GM12878 (cell line): ENCODE data around the gene SUMF1. TPM values are rescaled to one million over a fixed set of nuclear protein-coding genes. Genes with fewer than 3 reads are reported as not detected.
A peak's percentile ranks its signal among the peaks of the same experiment; 100 is the strongest.

Experiments used
- ATAC-seq: fragments of 200-7000 bp; cut with Tn5 transposase; 3 replicates; pipeline ENCODE4 v1.9.1; 2020; ENCODE audit warnings: mild to moderate bottlenecking, moderate library complexity
- BruUV-seq: library from RNA; stranded (reverse); fragments of 400-500 nt; replicated peaks from 2 replicates; lab custom pipeline; 2021; lab: Mats Ljungman, UMichigan
- CTCF ChIA-PET: fragments of 300-600 bp; sonication (Branson Sonifier 250); formaldehyde crosslinking; extraction: SDS; loops from one replicate; lab custom pipeline; 2021; ENCODE audit warnings: inconsistent platforms; lab: Yijun Ruan, JAX
- POLR2A ChIA-PET: fragments of 350-600 bp; formaldehyde crosslinking; extraction: SDS; loops from one replicate; lab custom pipeline; 2021; ENCODE audit warnings: inconsistent platforms; lab: Charles Lee
- RAD21 ChIA-PET: fragments of 300-600 bp; sonication (Branson Sonifier 250); formaldehyde crosslinking; loops from one replicate; lab custom pipeline; 2023; ENCODE audit warnings: antibody characterized with exemption; ENCODE audit not compliant: unreplicated experiment; lab: Charles Lee
- SMC1A ChIA-PET: fragments of 300-600 bp; sonication (Branson Sonifier 250); formaldehyde crosslinking; loops from one replicate; lab custom pipeline; 2023; ENCODE audit not compliant: unreplicated experiment, uncharacterized antibody; lab: Charles Lee
- DNase-seq: peaks from one replicate; pipeline ENCODE4 v3.0.0-alpha.2; 2011; ENCODE audit warnings: low read depth, low spot score
- FAIRE-seq: peaks from 3 replicates; lab custom pipeline; 2011; peaks lifted over from hg19 to GRCh38; lab: Jason Lieb, UNC
- H2AFZ ChIP-seq: 2 replicates; pipeline ENCODE4 v1.6.0; 2011; ENCODE audit warnings: low read depth, low read length, control low read depth; ENCODE audit not compliant: control insufficient read depth
- H3K27ac ChIP-seq: 2 replicates; pipeline ENCODE4 v1.5.1; 2011; ENCODE audit warnings: control low read depth; ENCODE audit not compliant: control insufficient read depth, insufficient read depth
- H3K27me3 ChIP-seq, 2 experiments: replicated peaks in 1 of 2; 2 replicates each; pipeline versions ENCODE4 v1.6.0 to v1.6.1; 2011; ENCODE audit warnings: low read length in 1 of 2; ENCODE audit not compliant: control insufficient read depth in 2 of 2, insufficient read depth in 2 of 2
- H3K36me3 ChIP-seq, 2 experiments: 2 replicates each; pipeline ENCODE4 v1.5.1; 2011; ENCODE audit warnings: low read length in 1 of 2; ENCODE audit not compliant: control insufficient read depth in 2 of 2, insufficient read depth in 2 of 2
- H3K4me1 ChIP-seq: 2 replicates; pipeline ENCODE4 v1.6.1; 2011; ENCODE audit warnings: mild to moderate bottlenecking, low read length, moderate library complexity, mixed read lengths; ENCODE audit not compliant: control insufficient read depth, insufficient read depth
- H3K4me2 ChIP-seq: 2 replicates; pipeline ENCODE4 v1.6.0; 2011; ENCODE audit warnings: control low read depth; ENCODE audit not compliant: control insufficient read depth, insufficient read depth
- H3K4me3 ChIP-seq: fragments of 200-600 bp; sonication (generic); 2 replicates; pipeline ENCODE4 v1.5.1; 2016
- H3K79me2 ChIP-seq: 2 replicates; pipeline ENCODE4 v1.6.0; 2011; ENCODE audit warnings: low read length; ENCODE audit not compliant: control insufficient read depth, insufficient read depth
- H3K9ac ChIP-seq: 2 replicates; pipeline ENCODE4 v1.8.0; 2011; ENCODE audit warnings: low read length, control low read depth, mixed read lengths; ENCODE audit not compliant: control insufficient read depth, insufficient read depth
- H3K9me3 ChIP-seq: replicated peaks from 3 replicates; pipeline ENCODE4 v1.5.1; 2011; ENCODE audit warnings: mild to moderate bottlenecking, low read length; ENCODE audit not compliant: control insufficient read depth, insufficient read depth
- H4K20me1 ChIP-seq: 2 replicates; pipeline ENCODE4 v1.6.0; 2011; ENCODE audit not compliant: control insufficient read depth, insufficient read depth
- BACH1 ChIP-seq: fragments of 450-650 bp; IDR thresholded peaks from 2 replicates; pipeline ENCODE4 v1.6.1; 2017; ENCODE audit warnings: mild to moderate bottlenecking, borderline replicate concordance
- CBX3 ChIP-seq: fragments of 200-600 bp; sonication (generic); IDR thresholded peaks from 2 replicates; pipeline ENCODE4 v1.6.1; 2016; ENCODE audit warnings: low read depth, borderline replicate concordance
- CEBPB ChIP-seq, 2 experiments: fragments of 150-350 bp in 1 of 2; IDR thresholded peaks; 2 replicates each; pipeline ENCODE4 v1.6.1; 2012 to 2014; ENCODE audit warnings: low read depth in 2 of 2, low read length in 2 of 2, borderline replicate concordance in 1 of 2, inconsistent platforms in 1 of 2
- CREM ChIP-seq: IDR thresholded peaks from 2 replicates; pipeline ENCODE4 v1.6.1; 2014; ENCODE audit warnings: antibody characterized with exemption, low read depth
- ETV6 ChIP-seq, 2 experiments: fragments of 450-650 bp in 1 of 2; IDR thresholded peaks in 1 of 2; conservative IDR thresholded peaks in 1 of 2; 2 replicates each; pipeline ENCODE4 v1.6.1; 2014; ENCODE audit warnings: antibody characterized with exemption in 1 of 2, borderline replicate concordance in 1 of 2, low read depth in 1 of 2, mild to moderate bottlenecking in 1 of 2, moderate library complexity in 1 of 2
- FOXM1 ChIP-seq: IDR thresholded peaks from 2 replicates; pipeline ENCODE4 v1.6.1; 2012; ENCODE audit warnings: low read depth, mild to moderate bottlenecking, inconsistent platforms, low read length, moderate library complexity
- GABPA ChIP-seq: IDR thresholded peaks from 2 replicates; pipeline ENCODE4 v1.6.1; 2014; ENCODE audit warnings: antibody characterized with exemption, low read depth, mild to moderate bottlenecking, inconsistent platforms
- JUNB ChIP-seq: IDR thresholded peaks from 2 replicates; pipeline ENCODE4 v1.6.1; 2016; ENCODE audit warnings: antibody characterized with exemption, mild to moderate bottlenecking
- KAT2A ChIP-seq: conservative IDR thresholded peaks from 2 replicates; pipeline ENCODE4 v1.6.1; 2011; ENCODE audit warnings: low read depth, low read length; ENCODE audit not compliant: control insufficient read depth
- MEF2A ChIP-seq: IDR thresholded peaks from 2 replicates; pipeline ENCODE4 v1.6.1; 2011; ENCODE audit warnings: low read depth, mild to moderate bottlenecking, low read length, moderate library complexity; ENCODE audit not compliant: insufficient read depth
- MYB ChIP-seq: fragments of 150-350 bp; IDR thresholded peaks from 2 replicates; pipeline ENCODE4 v1.6.1; 2014; ENCODE audit warnings: mild to moderate bottlenecking, low read depth, low read length, borderline replicate concordance
- NFIC ChIP-seq: IDR thresholded peaks from 2 replicates; pipeline ENCODE4 v1.6.1; 2012; ENCODE audit warnings: low read depth, mild to moderate bottlenecking, inconsistent platforms, low read length, moderate library complexity
- PML ChIP-seq: IDR thresholded peaks from 2 replicates; pipeline ENCODE4 v1.6.1; 2012; ENCODE audit warnings: low read length, inconsistent platforms
- POLR2AphosphoS5 ChIP-seq: IDR thresholded peaks from 2 replicates; pipeline ENCODE4 v1.6.1; 2011; ENCODE audit warnings: mild to moderate bottlenecking, low read length, inconsistent platforms
- RELA ChIP-seq: fragments of 450-650 bp; IDR thresholded peaks from 2 replicates; pipeline ENCODE4 v1.8.0; 2014; ENCODE audit warnings: borderline replicate concordance; ENCODE audit not compliant: partially characterized antibody
- RUNX3 ChIP-seq: IDR thresholded peaks from 2 replicates; pipeline ENCODE4 v1.6.1; 2012; ENCODE audit warnings: low read length, inconsistent platforms
- TAF1 ChIP-seq: IDR thresholded peaks from 2 replicates; pipeline ENCODE4 v1.6.1; 2011; ENCODE audit warnings: mild to moderate bottlenecking, low read depth, low read length, borderline replicate concordance
- WGBS: methylation state at CpG from one replicate; pipeline ENCODE4 v1.1.6; 2016; ENCODE audit warnings: low lambda C conversion rate; ENCODE audit not compliant: insufficient replicate concordance, insufficient coverage; ENCODE audit errors: missing lambda C conversion rate; 5-methylcytosine and 5-hydroxymethylcytosine counted together
- in situ Hi-C: fragments of 300-500 bp; cut with MboI; formaldehyde crosslinking; loops from 9 replicates; pipeline ENCODE4 v1.14.3; 2018; ENCODE audit warnings: mixed read lengths
- intact Hi-C: fragments of 100-400 bp; cut with micrococcal nuclease; formaldehyde crosslinking; loops from one replicate; pipeline ENCODE4 v1.14.2; 2022; ENCODE audit not compliant: unreplicated experiment
- polyA plus RNA-seq, 11 experiments: library from polyadenylated mRNA; depleted of rRNA in 4 of 11; unstranded in 6 of 11; stranded (reverse) in 5 of 11; fragments of >200 nt; fragmentation: Nextera tagmentation in 4 of 11; fragmentation: Illumina TruSeq in 1 of 11; extraction: Ambion mirVana in 4 of 11; extraction: Trizol in 1 of 11; gene quantifications; 1 replicate in 1 of 11; 2 replicates in 10 of 11; pipeline versions ENCODE4 v1.2.1 to v1.2.3, GENCODE V29; 2011 to 2016; ENCODE audit warnings: inconsistent platforms in 2 of 11, missing spikeins in 2 of 11, low read depth in 1 of 11
- total RNA-seq, 4 experiments: library from RNA; depleted of rRNA in 3 of 4; stranded (reverse); fragments of >200 nt in 3 of 4; fragmentation: Illumina TruSeq in 1 of 4; extraction: Trizol in 1 of 4; gene quantifications; 2 replicates each; pipeline versions ENCODE4 v1.2.1 to v1.2.3, GENCODE V29; 2013 to 2021
- TF ChIP-seq, protein P1 (sequence below): fragments of 450-650 bp; IDR thresholded peaks from 2 replicates; pipeline ENCODE4 v1.6.1; 2017; ENCODE audit warnings: mild to moderate bottlenecking
- TF ChIP-seq, protein P2 (sequence below): IDR thresholded peaks from 2 replicates; pipeline ENCODE4 v1.6.1; 2012; ENCODE audit warnings: low read length, inconsistent platforms

SUMF1 gene
- total and polyA plus RNA-seq, 10 of the 15 experiments (the other 5 are each of a cell fraction or from before 2014, with no cell fraction given), result 3.2 to 14.3 (median 8.5) TPM

DNA sequence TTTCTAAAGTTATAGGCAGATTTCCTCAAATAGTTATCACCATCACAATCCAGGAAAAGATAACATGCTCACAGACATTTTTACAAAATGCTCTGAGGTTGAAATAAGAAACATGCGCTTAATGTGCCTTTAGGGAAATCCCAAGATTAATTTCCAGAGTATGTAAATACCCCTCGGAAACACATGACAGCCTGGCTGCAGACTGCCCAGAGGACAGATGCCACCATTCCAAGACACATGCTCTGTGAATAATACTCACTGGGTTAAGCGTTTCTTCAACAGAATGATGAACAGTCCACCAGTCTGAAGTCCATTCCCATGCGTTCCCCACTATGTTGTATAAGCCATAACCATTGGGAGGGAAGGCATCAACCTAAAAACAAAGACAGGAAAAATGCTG is 56.5 kb downstream of the SUMF1 start (continued):
- TF ChIP-seq, protein P1, sequence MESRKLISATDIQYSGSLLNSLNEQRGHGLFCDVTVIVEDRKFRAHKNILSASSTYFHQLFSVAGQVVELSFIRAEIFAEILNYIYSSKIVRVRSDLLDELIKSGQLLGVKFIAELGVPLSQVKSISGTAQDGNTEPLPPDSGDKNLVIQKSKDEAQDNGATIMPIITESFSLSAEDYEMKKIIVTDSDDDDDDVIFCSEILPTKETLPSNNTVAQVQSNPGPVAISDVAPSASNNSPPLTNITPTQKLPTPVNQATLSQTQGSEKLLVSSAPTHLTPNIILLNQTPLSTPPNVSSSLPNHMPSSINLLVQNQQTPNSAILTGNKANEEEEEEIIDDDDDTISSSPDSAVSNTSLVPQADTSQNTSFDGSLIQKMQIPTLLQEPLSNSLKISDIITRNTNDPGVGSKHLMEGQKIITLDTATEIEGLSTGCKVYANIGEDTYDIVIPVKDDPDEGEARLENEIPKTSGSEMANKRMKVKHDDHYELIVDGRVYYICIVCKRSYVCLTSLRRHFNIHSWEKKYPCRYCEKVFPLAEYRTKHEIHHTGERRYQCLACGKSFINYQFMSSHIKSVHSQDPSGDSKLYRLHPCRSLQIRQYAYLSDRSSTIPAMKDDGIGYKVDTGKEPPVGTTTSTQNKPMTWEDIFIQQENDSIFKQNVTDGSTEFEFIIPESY, result no peak
- TF ChIP-seq MYB (no peak), BACH1 (no peak), CBX3 (no peak), POLR2AphosphoS5 (no peak)

DNA sequence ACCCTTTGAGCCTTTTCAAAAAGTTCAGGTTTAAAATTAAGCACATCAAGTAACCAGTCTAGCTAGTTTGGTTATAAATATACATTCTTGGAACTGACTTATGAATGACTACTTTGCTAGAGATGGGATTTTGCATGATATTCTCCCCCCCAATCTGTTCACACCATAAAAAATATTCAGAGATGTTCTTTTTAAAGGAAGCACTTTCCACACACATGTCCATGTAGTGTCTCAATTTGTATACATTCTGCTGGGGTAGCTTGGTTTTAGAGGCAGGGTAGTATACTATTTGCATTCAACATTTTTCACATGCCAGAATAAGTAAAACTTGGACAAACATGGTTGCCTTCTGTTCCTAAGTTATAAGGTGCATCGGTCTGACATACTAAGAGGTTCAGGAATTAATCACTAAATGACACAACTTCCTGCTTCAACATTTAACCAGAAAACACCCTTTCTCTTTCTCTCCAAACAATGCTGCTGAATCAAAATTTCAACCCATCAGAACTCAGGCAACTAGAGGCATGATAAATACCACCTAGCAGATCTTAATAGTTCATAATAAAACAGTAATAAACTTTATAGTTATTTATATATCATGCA is 57.0 kb downstream of the SUMF1 start:
- RAD21 ChIA-PET, result interaction anchor here (1.3 to 2.5 kb wide), 3 partner anchors 16 to 97 kb away, joined by 3 to 11 read pairs (median 3); no protein-coding TSS in a partner anchor
- Histone ChIP-seq H2AFZ (no peak overlapping the region; the same call in 1 of the 2 replicates), H3K9me3 (no peaks in the 10 kb centered on the region; the same call in 2 of the 3 replicates), H3K9ac (no peak overlapping the region), H3K27ac (no peak overlapping the region; the same call in 1 of the 2 replicates), H3K4me2 (no peak overlapping the region), H3K4me1 (peaks cover 18% of the 10 kb centered on the region), H3K27me3 (no peaks in the 10 kb centered on the region), H4K20me1 (no peaks in the 10 kb centered on the region), H3K79me2 (no peaks in the 10 kb centered on the region), H3K36me3 (0 out of 4 replicates have a peak, but pooled peaks cover 0 to 2% of the 10 kb centered on the region in 2 experiments), H3K4me3 (no peak overlapping the region)
- FAIRE-seq (peak; percentile 31), ATAC-seq (peak; percentile 68), DNase-seq (no peak)
- POLR2A ChIA-PET, result interaction anchor here (2.6 kb wide), 1 partner anchor 16 kb away, joined by 8 read pairs; no protein-coding TSS in a partner anchor
- 4% methylated on average over 1 of the region's 1 CpG for WGBS
- intact Hi-C loops (loop anchor here (1.0 kb wide), 1 partner anchor 98 kb away; no protein-coding TSS in a partner anchor), in situ Hi-C loops (no loop called here)
- no TSS peak for BruUV-seq
- SMC1A ChIA-PET, result interaction anchor here (0.7 to 2.0 kb wide), 10 partner anchors 12 to 180 kb away, joined by 3 to 10 read pairs (median 3); partner anchors contain the start of gene ITPR1
- CTCF ChIA-PET, result interaction anchor here (1.0 kb wide), 1 partner anchor 223 kb away, joined by 4 read pairs; no protein-coding TSS in a partner anchor
- TF ChIP-seq NFIC (peak; percentile 44; the same call in 1 of the 2 replicates), CREM (peak; percentile 53; the same call in 1 of the 2 replicates), MEF2A (0 out of 2 replicates have a peak, but pooled peaks have one; percentile 15), GABPA (peak; percentile 37; the same call in 1 of the 2 replicates), TAF1 (no peak), FOXM1 (peak; percentile 28; the same call in 1 of the 2 replicates), KAT2A (no peak), JUNB (peak; percentile 82), RELA (no peak), RUNX3 (peak; percentile 66), PML (0 out of 2 replicates have a peak, but pooled peaks have one; percentile 12), CEBPB (IDR thresholded peaks at IDR 0.05; ENCODE audit: borderline replicate concordance in 1 of 2, low read depth in 2 of 2, low read length in 2 of 2) (0 out of 4 replicates have a peak, but pooled peaks of 1 of the 2 experiments have one; percentile 44), ETV6 (conservative IDR thresholded peaks at IDR 0.05 in 1 of 2, IDR thresholded peaks at IDR 0.05 in 1 of 2; ENCODE audit: borderline replicate concordance in 1 of 2, low read depth in 1 of 2) (peak in 1 of 2 experiments; percentile 58; a peak in 1 of 4 replicates)
- TF ChIP-seq, protein P2, sequence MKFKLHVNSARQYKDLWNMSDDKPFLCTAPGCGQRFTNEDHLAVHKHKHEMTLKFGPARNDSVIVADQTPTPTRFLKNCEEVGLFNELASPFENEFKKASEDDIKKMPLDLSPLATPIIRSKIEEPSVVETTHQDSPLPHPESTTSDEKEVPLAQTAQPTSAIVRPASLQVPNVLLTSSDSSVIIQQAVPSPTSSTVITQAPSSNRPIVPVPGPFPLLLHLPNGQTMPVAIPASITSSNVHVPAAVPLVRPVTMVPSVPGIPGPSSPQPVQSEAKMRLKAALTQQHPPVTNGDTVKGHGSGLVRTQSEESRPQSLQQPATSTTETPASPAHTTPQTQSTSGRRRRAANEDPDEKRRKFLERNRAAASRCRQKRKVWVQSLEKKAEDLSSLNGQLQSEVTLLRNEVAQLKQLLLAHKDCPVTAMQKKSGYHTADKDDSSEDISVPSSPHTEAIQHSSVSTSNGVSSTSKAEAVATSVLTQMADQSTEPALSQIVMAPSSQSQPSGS, result peak; percentile 41
